ENCODE measurements around the gene CDHR5. TPM values are rescaled to one million over a fixed set of nuclear protein-coding genes. Genes with fewer than 3 reads are reported as not detected.

Gene CDHR5
- total and polyA plus RNA-seq, 2 of the 4 experiments (the other 2 are of a cell fraction) = not detected

DNA sequence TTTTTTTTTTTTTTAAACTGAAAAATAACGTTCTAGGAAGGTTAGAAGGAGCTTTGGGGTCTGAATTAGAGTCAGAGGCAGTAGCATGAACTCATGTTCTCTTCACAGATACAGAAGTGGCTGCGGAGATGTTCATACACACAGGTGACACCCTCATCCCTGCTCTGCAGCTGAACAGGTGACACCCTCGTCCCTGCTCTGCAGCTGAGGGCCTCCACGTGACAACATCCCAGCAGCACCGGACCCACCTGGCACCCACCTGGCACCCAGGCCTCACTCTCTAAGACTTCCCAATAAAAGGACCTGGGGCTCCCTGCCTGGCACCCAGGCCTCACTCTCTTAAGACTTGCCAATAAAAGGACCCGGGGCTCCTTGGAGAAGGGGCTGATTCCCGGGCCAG, 32.1 kb upstream of the CDHR5 start:
- Histone ChIP-seq H2AK5ac (ENCODE audit: low read depth, low read length) (no peak overlapping the region), H3K36me3 (ENCODE audit: control insufficient read depth, insufficient read depth, low read length) (peaks cover 22% of the 10 kb centered on the region), H2AFZ (replicated peaks; ENCODE audit: low read length, poor library complexity) (no peak overlapping the region), H2BK5ac (ENCODE audit: low read depth, low read length, poor library complexity, severe bottlenecking) (no peak overlapping the region), H4K8ac (ENCODE audit: low read depth in 2 of 2, low read length in 2 of 2) (no peak overlapping the region), H3K4ac (ENCODE audit: low read depth, low read length) (no peak overlapping the region), H3K9me3 (ENCODE audit: control insufficient read depth, insufficient read depth, low read length) (no peaks in the 10 kb centered on the region), H4K91ac (ENCODE audit: insufficient read depth, low read depth, low read length) (no peak overlapping the region), H3K18ac (ENCODE audit: low read depth, low read length) (no peak overlapping the region), H2AK9ac (replicated peaks; ENCODE audit: low read depth, low read length, poor library complexity) (peak overlapping the region; percentile 25), H3K4me1 (ENCODE audit: control insufficient read depth, insufficient read depth, low read length) (no peaks in the 10 kb centered on the region), H3K27ac (ENCODE audit: insufficient read depth, low read length) (no peak overlapping the region), H3K14ac (replicated peaks; ENCODE audit: low read depth, low read length) (no peak overlapping the region), H2BK15ac (ENCODE audit: low read depth, low read length) (no peak overlapping the region), H3K9me1 (ENCODE audit: insufficient read depth, low read length) (no peaks in the 10 kb centered on the region), H4K20me1 (ENCODE audit: insufficient read depth, low read length) (peaks cover 3% of the 10 kb centered on the region; the same call in 1 of the 2 replicates), H3K27me3 (ENCODE audit: control insufficient read depth, insufficient read depth, low read length) (no peaks in the 10 kb centered on the region), H3K23ac (ENCODE audit: low read depth, low read length) (no peak overlapping the region), H3K56ac (ENCODE audit: extremely low read depth, insufficient read depth, low read length) (no peak overlapping the region), H3K4me2 (ENCODE audit: low read depth, low read length) (no peak overlapping the region), H3K4me3 (ENCODE audit: insufficient read depth, low read depth, low read length) (no peak overlapping the region), H3K9ac (ENCODE audit: low read depth, low read length) (no peak overlapping the region), H2BK20ac (ENCODE audit: low read depth, low read length) (no peak overlapping the region), H3K79me1 (ENCODE audit: low read depth in 1 of 2, low read length in 2 of 2) (peaks cover 0 to 2% of the 10 kb centered on the region in 2 experiments; a peak in 1 of 4 replicates), H2BK120ac (ENCODE audit: low read depth, low read length) (no peak overlapping the region), H4K5ac (ENCODE audit: low read depth, low read length) (no peak overlapping the region)
- ATAC-seq (ENCODE audit: low read depth) = no peak
- dilution Hi-C loops (cut with HindIII; ENCODE audit: low sequenced_read_pairs, unreplicated experiment) (no loop called here), in situ Hi-C loops (cut with MboI; ENCODE audit: low sequenced_read_pairs) (no loop called here), intact Hi-C loops (cut with micrococcal nuclease) (no loop called here)
- DNase-seq = no peak
- WGBS, 2 experiments (ENCODE audit: extremely low coverage in 2 of 2, insufficient read length in 1 of 2) = 73% methylated on average over 2 of the region's 7 CpGs; no CpG with 5 or more reads in 1 of the 2 experiments
- BruUV-seq (replicated peaks) = no TSS peak
- TF ChIP-seq MAZ (IDR thresholded peaks at IDR 0.05; ENCODE audit: borderline replicate concordance, low read depth, low read length) (no peak), CEBPB (IDR thresholded peaks at IDR 0.05; ENCODE audit: low read depth, low read length) (no peak), RCOR1 (IDR thresholded peaks at IDR 0.05; ENCODE audit: insufficient replicate concordance, low read length) (no peak), NFE2L2 (IDR thresholded peaks at IDR 0.05; ENCODE audit: low read depth, low read length) (no peak), CHD1 (IDR thresholded peaks at IDR 0.05; ENCODE audit: low read depth, low read length) (no peak), POLR2A (IDR thresholded peaks at IDR 0.05; ENCODE audit: low read depth, low read length) (no peak), RFX5 (IDR thresholded peaks at IDR 0.05; ENCODE audit: low read depth, low read length) (no peak), BHLHE40 (IDR thresholded peaks at IDR 0.05; ENCODE audit: low read depth, low read length) (no peak), SMC3 (IDR thresholded peaks at IDR 0.05; ENCODE audit: low read depth, low read length) (no peak), FOS (IDR thresholded peaks at IDR 0.05; ENCODE audit: low read depth, low read length) (no peak), MAFK (IDR thresholded peaks at IDR 0.05; ENCODE audit: low read depth, low read length) (no peak), RAD21 (IDR thresholded peaks at IDR 0.05; ENCODE audit: low read length) (no peak), MXI1 (IDR thresholded peaks at IDR 0.05; ENCODE audit: borderline replicate concordance, low read depth, low read length) (no peak)
- TF ChIP-seq, protein P1, sequence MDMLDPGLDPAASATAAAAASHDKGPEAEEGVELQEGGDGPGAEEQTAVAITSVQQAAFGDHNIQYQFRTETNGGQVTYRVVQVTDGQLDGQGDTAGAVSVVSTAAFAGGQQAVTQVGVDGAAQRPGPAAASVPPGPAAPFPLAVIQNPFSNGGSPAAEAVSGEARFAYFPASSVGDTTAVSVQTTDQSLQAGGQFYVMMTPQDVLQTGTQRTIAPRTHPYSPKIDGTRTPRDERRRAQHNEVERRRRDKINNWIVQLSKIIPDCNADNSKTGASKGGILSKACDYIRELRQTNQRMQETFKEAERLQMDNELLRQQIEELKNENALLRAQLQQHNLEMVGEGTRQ (IDR thresholded peaks at IDR 0.05; ENCODE audit: low read depth, low read length) = no peak
- TF ChIP-seq, protein P2, sequence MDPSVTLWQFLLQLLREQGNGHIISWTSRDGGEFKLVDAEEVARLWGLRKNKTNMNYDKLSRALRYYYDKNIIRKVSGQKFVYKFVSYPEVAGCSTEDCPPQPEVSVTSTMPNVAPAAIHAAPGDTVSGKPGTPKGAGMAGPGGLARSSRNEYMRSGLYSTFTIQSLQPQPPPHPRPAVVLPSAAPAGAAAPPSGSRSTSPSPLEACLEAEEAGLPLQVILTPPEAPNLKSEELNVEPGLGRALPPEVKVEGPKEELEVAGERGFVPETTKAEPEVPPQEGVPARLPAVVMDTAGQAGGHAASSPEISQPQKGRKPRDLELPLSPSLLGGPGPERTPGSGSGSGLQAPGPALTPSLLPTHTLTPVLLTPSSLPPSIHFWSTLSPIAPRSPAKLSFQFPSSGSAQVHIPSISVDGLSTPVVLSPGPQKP (IDR thresholded peaks at IDR 0.05; ENCODE audit: borderline replicate concordance, low read depth, low read length) = no peak
- TF ChIP-seq, protein P3, sequence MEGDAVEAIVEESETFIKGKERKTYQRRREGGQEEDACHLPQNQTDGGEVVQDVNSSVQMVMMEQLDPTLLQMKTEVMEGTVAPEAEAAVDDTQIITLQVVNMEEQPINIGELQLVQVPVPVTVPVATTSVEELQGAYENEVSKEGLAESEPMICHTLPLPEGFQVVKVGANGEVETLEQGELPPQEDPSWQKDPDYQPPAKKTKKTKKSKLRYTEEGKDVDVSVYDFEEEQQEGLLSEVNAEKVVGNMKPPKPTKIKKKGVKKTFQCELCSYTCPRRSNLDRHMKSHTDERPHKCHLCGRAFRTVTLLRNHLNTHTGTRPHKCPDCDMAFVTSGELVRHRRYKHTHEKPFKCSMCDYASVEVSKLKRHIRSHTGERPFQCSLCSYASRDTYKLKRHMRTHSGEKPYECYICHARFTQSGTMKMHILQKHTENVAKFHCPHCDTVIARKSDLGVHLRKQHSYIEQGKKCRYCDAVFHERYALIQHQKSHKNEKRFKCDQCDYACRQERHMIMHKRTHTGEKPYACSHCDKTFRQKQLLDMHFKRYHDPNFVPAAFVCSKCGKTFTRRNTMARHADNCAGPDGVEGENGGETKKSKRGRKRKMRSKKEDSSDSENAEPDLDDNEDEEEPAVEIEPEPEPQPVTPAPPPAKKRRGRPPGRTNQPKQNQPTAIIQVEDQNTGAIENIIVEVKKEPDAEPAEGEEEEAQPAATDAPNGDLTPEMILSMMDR (conservative IDR thresholded peaks at IDR 0.05; ENCODE audit: low read depth, low read length) = no peak
- ChIA-PET POLR2A (ENCODE audit: unreplicated experiment) (no interaction called here), CTCF (no interaction called here)

Data from IMR-90 (cell line).